ENCODE results near the gene MT1G. TPM values are rescaled to one million over a fixed set of nuclear protein-coding genes. Genes with fewer than 3 reads are reported as not detected.
"Not testable (repeated sequence)": the region's sequence is repeated elsewhere in the genome, so short reads cannot be mapped to it uniquely, and the experiment has no call there.

Gene MT1G
- polyA plus RNA-seq, 1 donor from 2014 or later: not detected

- Histone ChIP-seq H3F3A (ENCODE audit: insufficient read depth, low read length, poor library complexity, severe bottlenecking) (no peaks in the 10 kb centered on the region), H3K4me3 (ENCODE audit: low read length) (no peak overlapping the region), H3K9ac (ENCODE audit: low read length) (no peak overlapping the region), H3K36me3 (ENCODE audit: insufficient read depth, low read length) (no peaks in the 10 kb centered on the region), H3K9me3 (ENCODE audit: low read length) (no peaks in the 10 kb centered on the region), H3K79me2 (replicated peaks; ENCODE audit: insufficient read depth, low read length) (no peaks in the 10 kb centered on the region), H3K27me3 (ENCODE audit: insufficient read depth, low read depth, low read length) (peaks cover 61% of the 10 kb centered on the region), H3K27ac (ENCODE audit: low read length) (no peak overlapping the region), H3K4me2 (ENCODE audit: low read length) (no peak overlapping the region), H4K20me1 (ENCODE audit: insufficient read depth) (no peaks in the 10 kb centered on the region), H2AFZ (ENCODE audit: low read depth, low read length) (no peak overlapping the region), H3K9me2 (ENCODE audit: insufficient read depth, low read length) (no peaks in the 10 kb centered on the region)
- TF ChIP-seq POLR2AphosphoS5 (IDR thresholded peaks at IDR 0.05) (no peak), MXI1 (conservative IDR thresholded peaks at IDR 0.05; ENCODE audit: poor library complexity, severe bottlenecking) (no peak), SMC3 (conservative IDR thresholded peaks at IDR 0.05; ENCODE audit: poor library complexity) (no peak), EZH2 (IDR thresholded peaks at IDR 0.05; ENCODE audit: borderline replicate concordance, insufficient read depth, low read length, poor library complexity, severe bottlenecking) (no peak), TAF1 (IDR thresholded peaks at IDR 0.05; ENCODE audit: low read depth) (no peak), EP300 (conservative IDR thresholded peaks at IDR 0.05; ENCODE audit: poor library complexity, severe bottlenecking) (no peak), RAD21 (conservative IDR thresholded peaks at IDR 0.05) (no peak), CTCF (IDR thresholded peaks at IDR 0.05; ENCODE audit: poor library complexity, severe bottlenecking) (no peak)
- TF ChIP-seq, protein P1, sequence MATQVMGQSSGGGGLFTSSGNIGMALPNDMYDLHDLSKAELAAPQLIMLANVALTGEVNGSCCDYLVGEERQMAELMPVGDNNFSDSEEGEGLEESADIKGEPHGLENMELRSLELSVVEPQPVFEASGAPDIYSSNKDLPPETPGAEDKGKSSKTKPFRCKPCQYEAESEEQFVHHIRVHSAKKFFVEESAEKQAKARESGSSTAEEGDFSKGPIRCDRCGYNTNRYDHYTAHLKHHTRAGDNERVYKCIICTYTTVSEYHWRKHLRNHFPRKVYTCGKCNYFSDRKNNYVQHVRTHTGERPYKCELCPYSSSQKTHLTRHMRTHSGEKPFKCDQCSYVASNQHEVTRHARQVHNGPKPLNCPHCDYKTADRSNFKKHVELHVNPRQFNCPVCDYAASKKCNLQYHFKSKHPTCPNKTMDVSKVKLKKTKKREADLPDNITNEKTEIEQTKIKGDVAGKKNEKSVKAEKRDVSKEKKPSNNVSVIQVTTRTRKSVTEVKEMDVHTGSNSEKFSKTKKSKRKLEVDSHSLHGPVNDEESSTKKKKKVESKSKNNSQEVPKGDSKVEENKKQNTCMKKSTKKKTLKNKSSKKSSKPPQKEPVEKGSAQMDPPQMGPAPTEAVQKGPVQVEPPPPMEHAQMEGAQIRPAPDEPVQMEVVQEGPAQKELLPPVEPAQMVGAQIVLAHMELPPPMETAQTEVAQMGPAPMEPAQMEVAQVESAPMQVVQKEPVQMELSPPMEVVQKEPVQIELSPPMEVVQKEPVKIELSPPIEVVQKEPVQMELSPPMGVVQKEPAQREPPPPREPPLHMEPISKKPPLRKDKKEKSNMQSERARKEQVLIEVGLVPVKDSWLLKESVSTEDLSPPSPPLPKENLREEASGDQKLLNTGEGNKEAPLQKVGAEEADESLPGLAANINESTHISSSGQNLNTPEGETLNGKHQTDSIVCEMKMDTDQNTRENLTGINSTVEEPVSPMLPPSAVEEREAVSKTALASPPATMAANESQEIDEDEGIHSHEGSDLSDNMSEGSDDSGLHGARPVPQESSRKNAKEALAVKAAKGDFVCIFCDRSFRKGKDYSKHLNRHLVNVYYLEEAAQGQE (IDR thresholded peaks at IDR 0.05; ENCODE audit: borderline replicate concordance): no peak
Observed at GRCh38 chr16:56677474-56677873, 9.6 kb upstream of the MT1G start.

GRCh38 chr16:56675685-56676210 is 7.9 kb upstream of the MT1G start:
- Histone ChIP-seq H3K4me3 (ENCODE audit: low read length) (peak overlapping the region; percentile 25), H3K79me2 (replicated peaks; ENCODE audit: insufficient read depth, low read length) (no peaks in the 10 kb centered on the region), H3K36me3 (ENCODE audit: insufficient read depth, low read length) (no peaks in the 10 kb centered on the region), H3K27me3 (ENCODE audit: insufficient read depth, low read depth, low read length) (peaks cover 68% of the 10 kb centered on the region), H3F3A (ENCODE audit: insufficient read depth, low read length, poor library complexity, severe bottlenecking) (no peaks in the 10 kb centered on the region), H4K20me1 (ENCODE audit: insufficient read depth) (no peaks in the 10 kb centered on the region), H3K27ac (ENCODE audit: low read length) (no peak overlapping the region), H3K9ac (ENCODE audit: low read length) (no peak overlapping the region), H3K4me2 (ENCODE audit: low read length) (no peak overlapping the region), H2AFZ (ENCODE audit: low read depth, low read length) (no peak overlapping the region), H3K9me2 (ENCODE audit: insufficient read depth, low read length) (no peaks in the 10 kb centered on the region), H3K9me3 (ENCODE audit: low read length) (no peaks in the 10 kb centered on the region)
- TF ChIP-seq, protein P1 (IDR thresholded peaks at IDR 0.05; ENCODE audit: borderline replicate concordance): no peak
- TF ChIP-seq EP300 (conservative IDR thresholded peaks at IDR 0.05; ENCODE audit: poor library complexity, severe bottlenecking) (no peak), TAF1 (IDR thresholded peaks at IDR 0.05; ENCODE audit: low read depth) (no peak), POLR2AphosphoS5 (IDR thresholded peaks at IDR 0.05) (no peak), RAD21 (conservative IDR thresholded peaks at IDR 0.05) (no peak), CTCF (IDR thresholded peaks at IDR 0.05; ENCODE audit: poor library complexity, severe bottlenecking) (no peak), SMC3 (conservative IDR thresholded peaks at IDR 0.05; ENCODE audit: poor library complexity) (no peak), MXI1 (conservative IDR thresholded peaks at IDR 0.05; ENCODE audit: poor library complexity, severe bottlenecking) (no peak), EZH2 (IDR thresholded peaks at IDR 0.05; ENCODE audit: borderline replicate concordance, insufficient read depth, low read length, poor library complexity, severe bottlenecking) (no peak)

DNA sequence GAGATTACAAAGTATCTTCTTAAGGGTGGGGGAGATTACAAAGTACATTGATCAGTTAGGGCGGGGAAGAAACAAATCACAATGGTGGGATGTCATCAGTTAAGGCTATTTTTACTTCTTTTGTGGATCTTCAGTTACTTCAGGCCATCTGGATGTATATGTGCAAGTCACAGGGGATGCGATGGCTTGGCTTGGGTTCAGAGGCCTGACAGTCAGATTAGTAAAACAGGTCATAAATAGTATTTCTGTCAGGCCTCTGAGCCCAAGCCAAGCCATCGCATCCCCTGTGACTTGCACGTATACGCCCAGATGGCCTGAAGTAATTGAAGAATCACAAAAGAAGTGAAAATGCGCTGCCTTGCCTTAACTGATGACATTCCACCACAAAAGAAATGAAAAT is 6.7 kb upstream of the MT1G start:
- H3K4me2 ChIP-seq (ENCODE audit: low read length); H2AFZ ChIP-seq (ENCODE audit: low read depth, low read length); H3K27ac ChIP-seq (ENCODE audit: low read length); H3K9me2 ChIP-seq (ENCODE audit: insufficient read depth, low read length); H3K9me3 ChIP-seq (ENCODE audit: low read length); H3F3A ChIP-seq (ENCODE audit: insufficient read depth, low read length, poor library complexity, severe bottlenecking); H4K20me1 ChIP-seq (ENCODE audit: insufficient read depth); H3K79me2 ChIP-seq (replicated peaks; ENCODE audit: insufficient read depth, low read length); H3K4me3 ChIP-seq (ENCODE audit: low read length); H3K9ac ChIP-seq (ENCODE audit: low read length); H3K36me3 ChIP-seq (ENCODE audit: insufficient read depth, low read length): not testable (repeated sequence)
- peaks cover 80% of the 10 kb centered on the region for H3K27me3 ChIP-seq (ENCODE audit: insufficient read depth, low read depth, low read length)
